Activated CD8-positive, alpha-beta memory T cell treated with anti-CD3 and anti-CD28 coated beads for 4 hours (primary cell): ENCODE results near the gene ANLN.
"Not testable (repeated sequence)": the region's sequence is repeated elsewhere in the genome, so short reads cannot be mapped to it uniquely, and the experiment has no call there.

Experiments used
- DNase-seq, 2 donors: peaks; one replicate each; pipeline ENCODE4 v3.0.0-alpha.2; 2020; ENCODE audit warnings: low read depth in 2 of 2

The ANLN gene

GRCh38 chr7:36468370-36469101 lies 78.9 kb downstream of the ANLN start:
- no peak for DNase-seq

GRCh38 chr7:36469236-36469635 lies 79.6 kb downstream of the ANLN start:
- DNase-seq: no peak

GRCh38 chr7:36472141-36472729 lies 82.6 kb downstream of the ANLN start:
- no peak for DNase-seq

- DNase-seq: no peak
These were observed 84.0 kb downstream of the ANLN start for GRCh38 chr7:36473454-36474282.

- DNase-seq: no peak
These were observed 84.8 kb downstream of the ANLN start for GRCh38 chr7:36474283-36475010.

- DNase-seq: no peak
These were observed 85.3 kb downstream of the ANLN start for GRCh38 chr7:36475011-36475342.

GRCh38 chr7:36475381-36475780 lies 85.7 kb downstream of the ANLN start:
- no peak for DNase-seq

GRCh38 chr7:36478745-36479144 lies 89.1 kb downstream of the ANLN start:
- DNase-seq: no peak

- not testable (repeated sequence) for DNase-seq
These were observed 94.2 kb downstream of the ANLN start for GRCh38 chr7:36483853-36484252.

- DNase-seq: no peak
These were observed 94.6 kb downstream of the ANLN start for GRCh38 chr7:36484265-36484664.

GRCh38 chr7:36486336-36486735 lies 96.7 kb downstream of the ANLN start:
- no peak for DNase-seq

GRCh38 chr7:36487756-36488336 lies 98.2 kb downstream of the ANLN start:
- DNase-seq: no peak

GRCh38 chr7:36488672-36489071 lies 99.0 kb downstream of the ANLN start:
- DNase-seq: not testable (repeated sequence)

GRCh38 chr7:36490419-36490830 lies 100.8 kb downstream of the ANLN start:
- DNase-seq: no peak

GRCh38 chr7:36491317-36491716 lies 101.7 kb downstream of the ANLN start:
- no peak for DNase-seq

- DNase-seq: no peak
These were observed 106.9 kb downstream of the ANLN start for GRCh38 chr7:36496576-36496975.

GRCh38 chr7:36497176-36497575 lies 107.5 kb downstream of the ANLN start:
- DNase-seq: not testable (repeated sequence)

GRCh38 chr7:36497775-36498174 lies 108.1 kb downstream of the ANLN start:
- DNase-seq: no peak
